DND-41 (cell line): ENCODE data around the gene CASS4.

Experiments used
- ATAC-seq: fragments of 200-7000 bp; cut with Tn5 transposase; 3 replicates; pipeline ENCODE4 v1.9.1; 2021; ENCODE audit warnings: low read depth; ENCODE audit not compliant: insufficient read depth
- DNase-seq: peaks from one replicate; pipeline ENCODE4 v3.0.0-alpha.2; 2020
- H2AFZ ChIP-seq: 2 replicates; pipeline ENCODE4 v1.6.0; 2012; ENCODE audit warnings: low read depth, low read length
- H3K27ac ChIP-seq: 2 replicates; pipeline ENCODE4 v1.5.1; 2012; ENCODE audit warnings: low read length, inconsistent platforms
- H3K27me3 ChIP-seq: fragments of 200-600 bp; sonication (generic); 2 replicates; pipeline ENCODE4 v1.6.0; 2012; ENCODE audit warnings: low read length, mild to moderate bottlenecking, inconsistent platforms; ENCODE audit not compliant: insufficient read depth, poor library complexity
- H3K36me3 ChIP-seq: 2 replicates; pipeline ENCODE4 v1.5.1; 2012; ENCODE audit warnings: low read length, inconsistent platforms; ENCODE audit not compliant: insufficient read depth
- H3K4me1 ChIP-seq: 2 replicates; pipeline ENCODE4 v1.5.1; 2012; ENCODE audit warnings: mild to moderate bottlenecking, low read length; ENCODE audit not compliant: insufficient read depth
- H3K4me2 ChIP-seq: 2 replicates; pipeline ENCODE4 v1.6.0; 2012; ENCODE audit warnings: mild to moderate bottlenecking, moderate library complexity, low read length, inconsistent platforms; ENCODE audit not compliant: insufficient read depth
- H3K4me3 ChIP-seq, 2 experiments: fragments of 200-600 bp in 1 of 2; shearing (Covaris generic) in 1 of 2; 2 replicates each; pipeline ENCODE4 v1.5.1; 2012 to 2016; ENCODE audit warnings: inconsistent platforms in 2 of 2, low read length in 2 of 2, mild to moderate bottlenecking in 2 of 2, low read depth in 1 of 2, moderate library complexity in 1 of 2
- H3K79me2 ChIP-seq: 2 replicates; pipeline ENCODE4 v1.6.0; 2012; ENCODE audit warnings: low read length, inconsistent platforms; ENCODE audit not compliant: insufficient read depth
- H3K9ac ChIP-seq: 2 replicates; pipeline ENCODE4 v1.6.0; 2012; ENCODE audit warnings: low read depth, mild to moderate bottlenecking, inconsistent platforms, low read length, moderate library complexity
- H3K9me3 ChIP-seq: 2 replicates; pipeline ENCODE4 v1.5.1; 2012; ENCODE audit warnings: low read length, moderate library complexity, mild to moderate bottlenecking, inconsistent platforms; ENCODE audit not compliant: insufficient read depth, severe bottlenecking
- H4K20me1 ChIP-seq: 2 replicates; pipeline ENCODE4 v1.6.0; 2012; ENCODE audit warnings: low read length; ENCODE audit not compliant: insufficient read depth
- EZH2 ChIP-seq: IDR thresholded peaks from 3 replicates; pipeline ENCODE4 v1.6.1; 2012; ENCODE audit warnings: borderline replicate concordance, low read depth, mild to moderate bottlenecking, moderate library complexity, low read length, inconsistent platforms; ENCODE audit not compliant: severe bottlenecking
- TF ChIP-seq, protein P1 (sequence below): IDR thresholded peaks from 2 replicates; pipeline ENCODE4 v1.5.1; 2012; ENCODE audit warnings: borderline replicate concordance, low read length, moderate library complexity, mild to moderate bottlenecking; ENCODE audit not compliant: poor library complexity, severe bottlenecking; ENCODE audit errors: extremely low read depth

CASS4 gene

DNA sequence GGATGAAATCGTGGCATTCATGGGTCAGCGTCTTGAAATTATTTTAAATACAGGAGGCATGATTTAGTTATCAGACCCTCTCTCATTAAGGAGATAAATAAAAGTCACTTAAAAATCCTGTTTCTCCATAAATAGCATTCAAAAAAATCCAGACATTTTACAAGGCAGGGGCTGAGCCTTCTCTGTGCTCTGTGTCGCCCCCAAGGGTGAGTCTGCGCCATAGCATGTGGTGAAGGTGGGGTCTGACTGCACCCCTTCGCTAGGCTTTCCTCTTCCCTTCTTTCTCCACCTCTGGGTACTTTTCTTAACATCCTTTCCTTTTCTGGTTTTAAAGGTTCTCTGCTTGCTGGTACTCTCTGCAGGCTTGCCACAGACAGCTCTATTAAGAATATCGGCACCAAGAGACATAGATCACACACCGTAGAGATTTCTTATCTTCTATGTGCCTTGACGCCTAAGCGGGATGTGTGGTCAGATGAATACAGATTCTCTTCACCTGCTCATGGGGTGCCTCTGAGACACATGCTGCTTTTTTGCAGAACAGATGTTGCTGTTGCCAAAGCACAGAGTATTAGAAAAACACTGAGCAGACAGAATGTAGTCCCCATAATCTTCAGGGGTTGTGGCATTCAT lies 92.4 kb downstream of the CASS4 start:
- peaks cover 6% of the 10 kb centered on the region; the same call in 1 of the 2 replicates for H3K79me2 ChIP-seq
- no peak overlapping the region for H3K9ac ChIP-seq
- H4K20me1 ChIP-seq = peaks cover 20% of the 10 kb centered on the region
- no peak overlapping the region for H2AFZ ChIP-seq
- H3K27ac ChIP-seq = no peak overlapping the region
- ATAC-seq (peak; percentile 70), DNase-seq (peak; percentile 18)
- H3K4me1 ChIP-seq = no peaks in the 10 kb centered on the region
- peaks cover 19% of the 10 kb centered on the region; the same call in 1 of the 2 replicates for H3K36me3 ChIP-seq
- no peak overlapping the region for H3K4me2 ChIP-seq
- no peak overlapping the region for H3K4me3 ChIP-seq
- no peaks in the 10 kb centered on the region for H3K9me3 ChIP-seq
- TF ChIP-seq, protein P1, sequence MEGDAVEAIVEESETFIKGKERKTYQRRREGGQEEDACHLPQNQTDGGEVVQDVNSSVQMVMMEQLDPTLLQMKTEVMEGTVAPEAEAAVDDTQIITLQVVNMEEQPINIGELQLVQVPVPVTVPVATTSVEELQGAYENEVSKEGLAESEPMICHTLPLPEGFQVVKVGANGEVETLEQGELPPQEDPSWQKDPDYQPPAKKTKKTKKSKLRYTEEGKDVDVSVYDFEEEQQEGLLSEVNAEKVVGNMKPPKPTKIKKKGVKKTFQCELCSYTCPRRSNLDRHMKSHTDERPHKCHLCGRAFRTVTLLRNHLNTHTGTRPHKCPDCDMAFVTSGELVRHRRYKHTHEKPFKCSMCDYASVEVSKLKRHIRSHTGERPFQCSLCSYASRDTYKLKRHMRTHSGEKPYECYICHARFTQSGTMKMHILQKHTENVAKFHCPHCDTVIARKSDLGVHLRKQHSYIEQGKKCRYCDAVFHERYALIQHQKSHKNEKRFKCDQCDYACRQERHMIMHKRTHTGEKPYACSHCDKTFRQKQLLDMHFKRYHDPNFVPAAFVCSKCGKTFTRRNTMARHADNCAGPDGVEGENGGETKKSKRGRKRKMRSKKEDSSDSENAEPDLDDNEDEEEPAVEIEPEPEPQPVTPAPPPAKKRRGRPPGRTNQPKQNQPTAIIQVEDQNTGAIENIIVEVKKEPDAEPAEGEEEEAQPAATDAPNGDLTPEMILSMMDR = peak; percentile 64
- no peak for TF ChIP-seq EZH2
- no peaks in the 10 kb centered on the region for H3K27me3 ChIP-seq

DNA sequence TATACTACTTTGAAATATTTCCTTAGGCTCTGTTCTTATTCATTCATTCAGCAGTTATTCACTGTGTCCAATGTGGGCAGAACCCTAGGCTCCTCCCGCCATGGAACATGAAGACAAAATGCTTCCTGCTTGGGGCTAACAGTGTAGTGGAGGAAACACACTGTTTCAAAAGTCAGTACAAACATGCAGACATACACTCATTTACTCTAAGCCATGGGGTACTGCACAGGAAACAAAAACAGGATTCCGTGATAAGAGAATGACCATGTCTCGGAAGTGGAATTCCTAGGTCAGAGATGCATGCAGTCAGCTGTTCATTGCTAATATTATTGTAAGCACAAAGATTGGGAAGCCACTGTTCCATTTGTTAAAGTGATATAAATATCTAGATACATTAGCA lies 94.0 kb downstream of the CASS4 start:
- Histone ChIP-seq H3K9ac (no peak overlapping the region), H3K4me1 (no peaks in the 10 kb centered on the region), H2AFZ (no peak overlapping the region), H3K4me3 (no peak overlapping the region), H3K79me2 (peaks cover 6% of the 10 kb centered on the region; the same call in 1 of the 2 replicates), H3K4me2 (no peak overlapping the region), H3K36me3 (peaks cover 19% of the 10 kb centered on the region; the same call in 1 of the 2 replicates), H3K27me3 (no peaks in the 10 kb centered on the region), H3K9me3 (no peaks in the 10 kb centered on the region), H4K20me1 (peaks cover 20% of the 10 kb centered on the region), H3K27ac (no peak overlapping the region)
- no peak for ATAC-seq
- TF ChIP-seq, protein P1 = no peak
- no peak for TF ChIP-seq EZH2
- no peak for DNase-seq
